ENCODE results near the gene PAIP2.
"Not testable (repeated sequence)": the region's sequence is repeated elsewhere in the genome, so short reads cannot be mapped to it uniquely, and the experiment has no call there.

Gene PAIP2

DNA sequence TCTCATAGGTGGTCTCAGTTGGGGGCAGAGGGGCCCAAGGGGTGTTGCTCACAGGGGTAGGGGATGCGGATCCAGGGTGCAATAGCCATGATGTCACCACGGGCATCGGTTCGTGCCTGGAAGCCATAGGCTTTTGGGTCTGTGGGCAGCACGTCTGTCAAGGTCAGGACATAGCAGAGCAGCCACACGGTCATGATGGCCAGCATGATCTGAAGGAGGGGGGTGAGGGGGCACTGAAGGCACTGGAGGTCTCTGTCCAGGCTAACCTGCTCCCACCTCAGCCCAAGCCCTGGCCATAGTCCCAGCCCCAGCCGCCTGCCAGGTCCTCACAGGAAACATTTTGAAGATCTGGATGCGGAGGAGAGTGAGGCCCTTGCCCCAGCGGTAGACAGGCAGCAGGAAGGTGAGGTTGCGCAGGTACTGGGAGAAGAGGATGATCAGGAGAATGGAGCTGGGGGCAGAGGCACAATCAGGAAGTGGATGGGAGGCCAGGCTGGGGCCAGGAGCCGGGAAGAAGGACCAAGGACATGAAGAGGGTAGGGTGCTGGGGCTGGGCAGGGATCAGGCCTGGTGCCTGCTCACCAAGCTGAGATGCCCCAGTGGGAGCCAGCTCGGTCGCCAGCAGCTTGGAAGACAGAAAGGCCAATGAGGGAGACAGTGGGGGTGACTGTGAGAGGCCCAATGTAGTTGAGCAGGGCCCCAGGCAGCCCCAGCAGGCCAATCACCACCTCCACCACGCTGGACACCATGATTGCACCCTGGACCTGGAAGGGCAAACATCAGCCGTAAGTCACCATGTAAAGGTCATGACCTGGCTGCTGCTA, 38.2 kb downstream of the PAIP2 start:
- no peak for DNase-seq

DNA sequence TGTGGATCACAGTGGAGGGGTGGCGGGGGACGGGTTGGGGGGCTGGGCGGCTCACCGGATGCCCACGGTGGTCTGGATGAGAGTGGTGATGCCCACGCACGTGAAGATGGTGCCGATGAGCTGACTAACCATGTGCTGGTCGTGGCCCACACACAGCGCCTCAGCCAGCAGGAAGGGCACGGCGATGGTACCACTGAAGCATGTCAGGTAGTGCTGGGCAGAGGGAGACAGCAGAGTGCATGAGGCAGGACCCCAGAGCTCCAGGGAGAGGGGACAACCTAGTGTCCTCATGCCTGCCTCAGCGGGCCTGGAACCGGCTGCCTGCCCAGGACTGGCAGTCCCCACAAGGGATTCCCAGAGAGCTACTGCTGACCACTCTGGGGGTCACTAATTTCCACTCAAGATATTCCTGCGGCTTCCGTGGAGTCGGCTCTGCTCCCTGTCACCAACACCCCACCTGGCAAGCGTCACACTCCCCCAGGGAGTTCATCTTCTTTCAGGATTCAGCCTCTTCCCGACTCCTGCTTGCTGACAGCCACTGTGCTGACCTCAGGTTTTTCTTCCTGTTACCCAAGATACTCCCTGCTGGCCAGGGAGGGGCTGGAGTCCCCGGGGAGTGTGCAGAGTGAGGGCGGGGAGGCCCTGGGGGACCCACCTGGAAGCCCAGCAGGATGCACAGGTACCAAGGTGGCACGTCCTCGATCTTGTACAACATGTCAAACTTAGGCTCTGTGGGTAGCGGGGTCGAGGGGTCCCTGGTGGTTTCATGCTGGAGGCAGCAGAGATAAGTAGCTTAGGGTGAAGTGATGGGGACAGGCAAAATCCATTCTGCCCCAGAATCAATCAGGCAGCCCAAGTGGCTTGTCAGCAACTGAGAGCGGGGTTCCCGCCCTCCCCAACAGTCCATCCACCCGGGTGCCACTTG, 40.4 kb downstream of the PAIP2 start:
- DNase-seq: no peak

DNA sequence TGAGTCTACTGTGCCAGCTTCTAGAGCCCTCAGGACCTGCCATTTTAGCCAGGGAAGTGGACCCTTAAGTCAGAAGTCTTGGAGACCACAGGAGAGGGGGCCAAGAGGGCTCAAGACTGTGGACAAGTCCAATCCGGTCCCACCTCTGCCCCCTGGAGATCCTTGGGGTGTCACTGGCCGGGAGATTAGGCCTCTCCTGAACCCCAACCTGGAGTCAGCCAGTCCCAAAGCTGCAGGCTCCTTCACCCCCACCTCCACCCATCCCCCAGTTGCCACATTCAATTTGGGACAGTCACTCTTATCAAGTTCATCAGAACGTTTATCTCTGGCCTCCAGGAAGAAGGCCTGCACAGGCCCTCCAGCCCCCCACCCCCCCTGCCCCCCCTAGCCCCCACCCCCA, 41.2 kb downstream of the PAIP2 start:
- DNase-seq: no peak

DNA sequence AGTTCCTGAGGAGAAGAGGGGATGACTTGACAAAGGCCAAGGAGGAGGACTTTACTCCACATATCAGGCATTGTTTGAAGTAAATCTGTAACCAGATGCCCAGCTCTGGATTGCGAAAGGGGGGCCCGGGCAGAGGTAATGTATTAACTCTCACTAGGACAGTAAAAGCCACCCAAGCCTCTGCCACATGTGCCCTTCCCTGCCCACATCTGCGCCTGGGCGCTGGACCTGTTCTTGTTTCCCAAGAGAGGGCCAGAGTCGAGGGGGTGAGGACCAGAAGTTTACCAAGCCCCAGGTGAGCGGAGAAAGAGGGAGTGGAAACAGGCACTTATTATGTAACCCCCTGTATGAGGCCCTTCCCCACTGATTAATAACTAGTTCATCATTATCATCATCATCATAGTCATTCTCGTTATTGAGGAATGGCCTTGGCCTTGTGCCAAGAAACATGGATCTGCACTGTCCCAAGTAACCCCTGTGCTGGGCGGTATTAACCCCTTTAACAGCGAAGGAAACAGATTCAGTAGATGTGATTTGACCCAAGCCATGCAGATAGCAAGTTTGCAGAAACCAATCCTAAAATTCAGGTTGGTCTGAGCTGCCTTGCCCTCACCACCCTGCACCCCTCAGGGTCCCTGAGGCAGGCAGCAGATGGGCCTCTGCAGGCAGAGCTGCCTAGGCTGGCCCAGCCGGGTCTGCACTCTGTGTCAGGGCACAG, 41.8 kb downstream of the PAIP2 start, which contains the start of gene SLC23A1:
Gene SLC23A1 (minus strand): TSS at position 23 of the 718 bp plus-strand sequence. CDS start 44 bp downstream, outside the sequence.
- no peak for DNase-seq

DNA sequence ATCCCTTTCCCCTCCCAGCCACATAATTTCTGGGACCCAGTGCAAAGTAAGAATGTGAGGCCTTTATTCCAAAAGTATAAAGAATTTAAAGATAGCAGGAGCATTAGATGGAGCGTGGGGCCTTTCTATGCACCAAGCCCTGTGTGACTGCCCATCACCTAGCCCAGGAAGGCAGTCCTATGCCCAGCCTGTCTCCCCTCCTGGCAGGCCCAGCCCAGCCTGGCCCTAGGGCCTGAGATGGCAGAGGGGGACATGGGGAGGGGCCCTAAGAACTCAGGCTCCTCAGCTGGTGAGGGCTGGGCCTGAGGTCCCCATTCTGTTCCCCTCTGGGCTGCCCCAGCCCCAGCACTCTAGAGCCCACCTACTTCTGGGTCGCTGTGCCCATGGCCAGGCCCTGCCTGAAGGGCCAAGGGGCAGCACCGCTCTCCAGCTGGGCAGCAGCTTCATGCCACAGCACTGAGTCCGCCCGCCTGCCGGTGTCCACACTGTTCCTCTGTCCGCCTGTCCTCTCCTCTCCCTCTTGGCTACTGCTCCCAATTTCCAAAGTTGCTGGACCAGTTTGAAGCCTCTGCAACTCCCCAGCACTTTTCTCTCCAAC, 42.4 kb downstream of the PAIP2 start:
- no peak for DNase-seq

DNA sequence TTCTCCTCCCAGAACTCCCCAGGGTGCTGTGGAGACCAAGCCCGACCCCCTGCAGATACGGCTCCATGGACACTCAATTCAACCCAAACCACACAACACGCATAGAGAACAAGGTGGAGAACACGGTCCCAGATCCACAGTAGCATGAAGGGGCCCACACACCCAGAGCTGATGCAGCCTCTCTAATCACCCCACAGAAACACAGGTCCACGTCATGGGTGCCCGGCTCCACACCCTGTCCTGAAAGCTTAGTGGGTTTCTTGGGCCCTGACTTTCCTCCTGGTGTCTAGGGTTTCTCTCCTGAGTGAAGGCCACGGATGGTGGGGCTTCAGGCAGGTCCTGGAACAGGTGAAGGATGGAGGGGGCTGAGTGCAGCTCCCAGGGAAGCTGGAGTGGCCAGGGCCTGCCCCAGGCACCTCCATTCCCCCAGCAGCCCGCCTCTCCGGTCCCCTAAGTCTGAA, 43.0 kb downstream of the PAIP2 start:
- no peak for DNase-seq

DNA sequence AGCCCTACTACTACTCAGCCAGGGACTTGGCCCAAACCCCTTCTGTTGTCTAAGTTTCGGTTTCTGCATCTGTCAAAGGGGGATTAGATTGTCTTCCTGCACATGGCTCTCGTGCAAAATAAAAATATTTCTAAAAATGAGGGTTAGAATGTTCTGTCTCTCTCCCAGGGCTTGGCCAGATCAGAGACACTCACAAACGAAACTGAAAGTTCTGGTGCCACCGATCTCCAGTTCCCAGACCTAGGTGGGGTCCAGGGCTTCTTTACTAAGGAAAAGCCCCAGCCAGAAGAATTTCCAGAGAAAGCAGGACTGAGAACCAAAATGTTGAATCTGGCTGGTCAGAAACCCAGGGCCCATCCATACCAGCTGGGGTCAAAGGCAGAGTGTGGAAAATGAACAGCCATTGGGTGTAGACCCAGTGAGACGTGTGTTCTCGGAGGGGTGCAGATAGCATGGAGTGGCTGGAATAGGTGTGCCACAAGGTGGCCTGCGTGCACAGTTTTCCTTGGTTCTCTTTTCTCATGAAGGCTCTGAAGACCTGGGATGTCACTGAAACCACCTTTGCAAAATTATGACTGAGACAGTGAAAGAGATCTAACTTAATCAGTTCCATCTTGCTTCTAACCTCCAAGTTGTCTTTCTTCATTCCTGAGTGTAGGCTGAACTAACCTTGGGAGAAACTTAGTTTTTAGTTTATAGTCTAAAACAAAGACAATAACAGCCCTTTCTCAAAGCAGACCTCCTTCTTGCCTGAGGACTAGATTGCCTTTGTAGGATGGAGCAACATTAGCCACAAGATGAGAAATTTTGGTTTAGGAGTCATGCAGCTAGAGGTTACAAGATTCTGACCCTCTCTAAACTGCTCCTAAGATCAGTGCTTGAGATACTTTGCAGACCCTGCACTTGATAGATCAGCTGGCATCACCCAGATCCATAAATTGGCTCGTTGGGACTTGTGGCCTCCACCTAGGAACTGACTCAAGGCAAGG, 43.7 kb downstream of the PAIP2 start:
- DNase-seq: peak; percentile 33

DNA sequence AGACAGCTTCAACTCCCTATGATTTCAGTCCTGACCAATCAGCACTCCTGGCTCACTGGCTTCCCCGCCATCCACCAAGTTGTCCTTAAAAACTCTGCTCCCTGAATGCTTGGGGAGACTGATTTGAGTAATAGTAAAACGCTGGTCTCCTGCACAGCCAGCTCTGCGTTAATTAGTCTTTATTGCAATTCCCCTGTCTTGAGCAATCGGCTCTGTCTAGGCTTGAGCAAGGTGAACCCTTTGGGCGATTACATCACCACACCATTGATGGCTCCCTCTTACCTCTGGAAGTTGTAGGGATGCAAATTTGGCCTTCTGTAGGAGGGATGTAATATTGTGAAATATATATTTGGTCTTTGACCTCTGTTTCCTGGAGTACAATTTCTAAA, 44.4 kb downstream of the PAIP2 start:
- no peak for DNase-seq

DNA sequence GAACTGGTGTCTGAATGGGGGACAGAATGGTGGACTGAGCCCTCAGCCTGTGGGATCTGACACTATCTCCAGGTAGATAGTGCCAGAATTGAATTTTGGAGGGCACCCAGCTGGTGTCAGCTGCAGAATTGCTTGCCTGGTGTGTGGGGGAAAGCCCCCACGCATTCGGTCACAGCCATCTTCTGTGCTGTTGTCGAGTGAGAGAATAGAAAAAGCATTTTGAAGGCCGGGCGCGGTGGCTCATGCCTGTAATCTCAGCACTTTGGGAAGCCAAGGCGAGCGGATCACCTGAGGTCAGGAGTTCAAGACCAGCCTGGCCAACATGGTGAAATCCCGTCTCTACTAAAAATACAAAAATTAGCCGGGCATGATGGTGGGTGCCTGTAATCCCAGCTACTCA, 45.3 kb downstream of the PAIP2 start:
- not testable (repeated sequence) for DNase-seq

DNA sequence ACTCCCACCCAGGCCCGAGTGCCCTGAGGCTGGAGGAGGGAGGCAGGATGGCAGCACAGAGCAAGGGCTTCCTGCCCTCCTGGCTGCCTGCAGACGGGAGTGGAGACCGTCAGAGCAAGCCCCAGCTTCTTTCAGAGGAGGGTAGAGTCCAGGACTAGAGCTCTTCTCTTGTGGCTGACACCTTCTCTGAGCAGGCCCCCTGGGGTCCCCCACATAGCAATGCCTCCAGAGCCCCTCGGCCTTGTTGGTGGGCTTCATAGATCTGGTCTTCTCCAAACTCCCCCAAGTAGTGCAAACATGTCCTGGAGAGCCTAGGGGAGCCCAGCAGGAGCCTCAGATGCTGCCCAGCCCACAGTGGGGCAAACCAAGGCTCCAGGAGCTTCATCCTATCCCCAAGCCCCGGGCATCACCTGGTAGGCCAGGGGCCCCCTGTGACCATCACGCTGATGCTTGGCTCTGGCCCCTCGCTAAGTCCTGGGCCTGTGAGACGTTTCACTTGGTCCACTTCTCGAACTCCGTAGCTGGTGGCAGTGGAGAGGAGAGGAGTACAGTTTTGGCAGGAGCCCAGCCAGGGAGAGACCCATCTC, 46.0 kb downstream of the PAIP2 start:
- no peak for DNase-seq

DNA sequence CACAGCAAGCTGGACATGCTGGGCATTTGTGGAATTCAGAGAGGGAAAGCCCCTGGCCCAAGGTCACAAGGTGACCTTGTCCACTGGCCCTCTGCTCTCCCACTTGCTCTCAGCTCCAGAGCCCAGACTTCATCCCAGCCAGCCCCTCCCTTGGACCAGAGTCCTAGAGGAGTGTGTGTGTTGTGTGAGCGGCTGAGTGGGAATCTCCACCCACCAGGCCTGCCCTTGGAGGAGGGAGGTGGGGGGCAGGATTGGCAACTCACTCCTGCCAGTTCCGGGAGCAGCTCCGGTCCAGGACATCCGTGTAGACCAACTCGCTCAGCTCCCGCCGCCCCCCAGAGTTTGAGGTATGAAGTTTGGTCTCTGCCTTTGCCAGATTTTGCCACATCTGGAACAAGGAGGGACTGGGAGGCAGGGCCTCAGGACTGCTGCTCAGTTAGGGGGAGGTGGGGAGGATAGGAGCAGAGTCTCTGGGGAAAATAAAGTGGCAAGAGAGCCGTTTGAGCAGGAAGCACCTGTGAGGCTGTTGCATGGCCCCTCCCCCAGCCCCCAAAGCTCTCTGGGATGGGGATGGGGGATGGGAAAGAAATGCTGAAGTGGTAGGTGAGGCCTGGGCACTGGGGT, 46.7 kb downstream of the PAIP2 start:
- DNase-seq: peak; percentile 82

DNA sequence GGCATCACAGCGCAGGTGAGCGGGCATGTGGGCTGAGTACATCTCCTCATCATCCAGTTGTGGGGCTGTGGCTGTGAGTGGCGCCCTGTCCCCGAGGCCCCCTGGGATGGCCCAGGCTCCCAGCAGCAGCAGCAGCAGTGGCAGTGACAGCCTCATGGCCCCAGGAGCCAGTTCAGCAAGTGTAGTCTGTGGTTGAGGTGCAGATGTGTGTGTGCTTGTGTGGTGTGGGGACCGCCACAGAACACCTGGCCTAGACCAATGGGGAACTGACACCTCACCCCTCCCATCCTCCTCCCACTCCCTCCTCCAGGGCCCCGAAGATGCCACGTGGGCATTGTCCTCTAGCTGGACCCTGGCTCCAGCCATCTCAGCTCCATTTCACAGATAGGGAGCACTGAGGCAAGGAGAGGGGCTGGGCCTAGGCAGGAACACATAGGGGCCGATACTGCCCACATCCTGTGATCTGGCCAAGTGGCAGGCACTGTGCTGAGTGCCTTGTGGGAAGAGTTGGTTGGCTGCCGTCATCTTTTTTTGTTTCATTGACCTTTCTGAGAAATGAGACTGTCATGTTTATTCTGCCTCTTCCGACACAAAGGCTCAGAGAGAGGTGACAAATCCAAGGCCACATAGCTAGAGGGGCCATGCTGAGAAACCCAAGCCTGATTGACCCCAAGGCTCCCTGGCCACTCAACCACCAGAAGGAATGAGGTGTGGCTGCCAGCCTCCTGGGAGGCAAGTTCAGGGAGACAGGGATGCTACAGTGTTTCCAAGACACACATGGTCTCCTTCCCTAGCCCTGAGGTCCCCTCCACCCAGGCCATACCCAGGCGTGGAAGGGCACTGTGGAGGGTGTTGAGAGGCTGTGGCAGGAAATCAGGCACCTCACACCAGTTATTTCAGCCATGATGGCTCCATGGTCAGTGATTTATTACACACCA, 48.3 kb downstream of the PAIP2 start, which contains the start of gene MZB1:
Gene MZB1 (minus strand): TSS at position 213 of the 938 bp plus-strand sequence. CDS start 57 bp downstream, at position 156.
- no peak for DNase-seq

DNA sequence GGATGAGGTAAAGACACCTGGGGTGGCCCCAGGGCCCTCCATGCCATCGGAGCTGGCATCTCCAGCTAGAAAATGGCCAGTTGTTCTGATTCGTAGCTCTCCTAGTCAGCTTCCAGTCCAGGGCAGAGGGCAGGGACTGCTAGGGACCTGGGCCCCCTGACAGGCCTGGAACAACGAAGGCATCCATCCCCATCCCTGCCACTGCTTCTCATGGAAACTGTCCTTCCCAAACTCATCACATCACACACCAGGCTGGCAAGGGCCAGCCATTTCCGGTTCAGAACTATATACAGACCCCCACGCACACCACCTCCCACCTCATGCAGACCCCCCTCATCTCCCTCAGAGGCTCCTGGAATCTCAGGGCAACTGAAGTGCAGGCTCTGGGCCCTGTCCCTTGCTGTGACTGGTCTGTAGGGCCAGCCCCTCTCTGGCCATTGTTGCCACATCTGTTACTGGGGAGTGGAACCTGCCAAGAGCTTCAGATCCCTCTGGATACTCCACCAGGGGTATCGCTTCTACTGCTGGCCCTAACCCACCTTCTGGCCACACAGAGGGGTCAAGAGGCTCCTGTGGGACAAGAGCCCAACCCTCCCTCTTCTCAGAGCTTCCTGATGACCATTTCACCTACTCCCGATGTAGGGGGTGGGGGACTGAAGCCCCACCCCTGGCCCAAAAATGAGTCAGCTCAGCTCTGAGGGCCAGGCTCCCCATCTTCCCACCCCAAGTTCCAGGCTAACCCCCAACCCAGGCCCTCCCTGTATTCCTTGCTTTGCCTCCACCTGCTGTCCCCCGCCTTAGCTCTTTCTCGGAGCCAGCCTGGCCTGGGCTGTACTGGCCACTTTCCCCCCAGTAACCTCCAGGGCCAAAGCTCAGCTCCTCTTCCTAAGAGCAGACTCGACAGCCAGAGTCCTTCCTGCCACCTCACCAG, 49.2 kb downstream of the PAIP2 start:
- DNase-seq: no peak

DNA sequence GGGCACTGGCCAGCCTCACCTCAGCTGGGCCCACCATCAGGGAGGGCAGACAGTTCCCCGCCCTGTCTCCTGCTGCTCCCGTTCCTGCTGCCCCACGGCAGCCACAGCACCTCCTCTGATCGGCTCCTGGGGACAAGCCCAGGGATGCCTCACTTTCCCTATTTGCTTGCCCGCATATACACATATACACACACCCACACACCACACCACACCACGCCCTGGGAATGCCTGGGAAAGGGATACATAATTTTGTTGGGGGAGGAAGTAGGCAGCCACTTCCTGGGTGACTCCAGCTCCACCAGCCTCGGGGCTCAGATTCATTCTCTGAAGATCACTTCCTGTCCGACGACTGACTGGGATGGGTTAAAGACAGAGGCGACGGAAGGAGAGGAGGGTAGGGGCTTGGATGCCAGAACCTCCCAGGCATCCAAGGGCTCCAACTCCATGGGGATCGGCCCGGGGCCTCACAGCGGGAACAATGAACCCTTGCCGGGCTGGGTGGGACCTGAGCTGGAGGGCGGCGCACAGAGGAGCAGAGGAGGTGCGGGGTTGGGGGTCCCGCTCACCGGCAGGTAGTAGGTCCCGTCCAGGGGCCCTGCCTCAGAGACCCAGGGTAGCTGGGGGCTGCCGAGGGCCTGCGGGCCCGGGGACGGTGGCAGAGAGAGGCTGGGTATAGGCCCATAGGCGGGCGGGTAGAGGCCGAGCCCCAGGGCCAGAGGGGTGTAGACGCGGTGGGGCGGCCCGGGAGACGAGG, 50.1 kb downstream of the PAIP2 start:
- no peak for DNase-seq

DNA sequence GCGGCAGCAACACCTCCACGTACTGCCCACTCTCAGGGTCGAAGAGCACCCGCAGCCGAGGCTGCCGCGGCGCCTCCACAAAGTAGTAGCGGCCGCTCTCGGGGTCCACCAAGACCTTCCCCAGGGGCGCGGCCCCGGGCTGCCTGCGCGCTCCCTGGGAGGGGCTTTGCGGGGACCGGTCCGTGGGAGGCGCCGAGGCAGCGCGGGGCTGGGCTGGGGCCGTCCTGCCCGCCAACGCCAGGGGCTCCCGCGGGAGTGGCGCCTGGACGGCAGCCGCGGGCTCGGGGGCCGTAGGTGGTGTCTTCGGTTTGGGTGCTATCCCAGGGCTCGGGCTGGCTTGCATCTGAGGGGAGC, 50.6 kb downstream of the PAIP2 start:
- DNase-seq: no peak

DNA sequence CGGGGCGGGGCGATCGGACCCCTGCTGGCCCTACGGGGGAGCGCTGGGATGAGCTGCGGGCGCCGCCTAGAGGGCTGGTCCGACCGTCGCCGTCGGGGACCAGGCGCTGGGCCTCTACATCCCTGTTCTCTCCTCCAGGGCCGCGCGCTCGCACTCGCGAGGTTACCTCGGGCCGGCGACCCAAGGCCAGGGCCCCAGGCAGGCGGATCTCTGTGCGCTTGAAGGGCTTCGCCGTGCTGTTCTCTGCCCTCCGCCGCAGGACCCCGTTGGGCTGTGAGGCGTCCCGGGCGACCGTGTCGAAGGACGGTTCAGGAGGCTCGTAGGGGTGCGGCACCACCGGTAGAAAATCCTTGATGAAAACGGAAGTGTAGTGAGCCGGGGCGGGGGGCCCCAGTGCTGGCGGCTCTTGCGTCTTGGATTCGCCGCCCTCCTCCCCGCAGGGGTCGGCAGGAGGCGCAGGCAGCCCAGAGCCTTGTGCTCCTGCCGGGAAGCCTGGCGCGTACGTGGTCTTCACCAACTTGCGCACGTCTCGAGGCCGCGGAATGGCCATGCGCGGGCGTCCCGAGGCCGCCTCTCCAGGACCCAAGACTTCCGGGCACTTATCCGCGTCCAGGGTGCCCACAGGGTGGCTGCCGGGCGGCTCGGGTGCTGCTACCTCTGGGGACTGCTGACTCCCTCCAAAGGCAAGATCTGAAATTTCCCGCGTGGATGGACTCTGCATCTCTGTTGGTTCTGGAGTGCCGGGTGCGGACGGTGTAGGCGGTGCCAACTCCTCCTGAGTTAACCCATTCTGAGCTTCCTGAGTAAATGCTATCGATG, 51.2 kb downstream of the PAIP2 start:
- peak; percentile 83 for DNase-seq
